ENCODE results near the gene ZDHHC14. TPM values are rescaled to one million over a fixed set of nuclear protein-coding genes. Genes with fewer than 3 reads are reported as not detected.

Gene ZDHHC14
- total RNA-seq, 3 donors from 2014 or later: 4.8 to 9.8 (median 8.5) TPM

- Histone ChIP-seq H3K4me3 (no peak overlapping the region), H3K9me3 (no peaks in the 10 kb centered on the region), H3K4me1 (no peaks in the 10 kb centered on the region), H3K36me3 (no peaks in the 10 kb centered on the region), H3K27me3 (no peaks in the 10 kb centered on the region), H3K27ac (no peak overlapping the region)
- intact Hi-C loops (cut with DNase I; ENCODE audit: low total_unique reads): no loop called here
- no peak for DNase-seq (ENCODE audit: low spot score in 2 of 2)
- TF ChIP-seq CTCF (IDR thresholded peaks at IDR 0.05) (no peak), POLR2AphosphoS5 (IDR thresholded peaks at IDR 0.05) (no peak), POLR2A (IDR thresholded peaks at IDR 0.05) (no peak)
Observed at GRCh38 chr6:157488716-157489118, 107.7 kb downstream of the ZDHHC14 start.

GRCh38 chr6:157490611-157491269, 109.8 kb downstream of the ZDHHC14 start:
- H3K4me1 ChIP-seq: no peaks in the 10 kb centered on the region
- H3K4me3 ChIP-seq: no peak overlapping the region
- H3K9me3 ChIP-seq: no peaks in the 10 kb centered on the region
- H3K36me3 ChIP-seq: no peaks in the 10 kb centered on the region
- H3K27ac ChIP-seq: no peak overlapping the region
- intact Hi-C loops (cut with DNase I; ENCODE audit: low total_unique reads): no loop called here
- TF ChIP-seq POLR2A (IDR thresholded peaks at IDR 0.05): no peak
- TF ChIP-seq CTCF (IDR thresholded peaks at IDR 0.05): no peak
- TF ChIP-seq POLR2AphosphoS5 (IDR thresholded peaks at IDR 0.05): no peak
- H3K27me3 ChIP-seq: no peaks in the 10 kb centered on the region
- no peak for DNase-seq (ENCODE audit: low spot score in 2 of 2)

- H3K4me1 ChIP-seq: no peaks in the 10 kb centered on the region
- H3K27ac ChIP-seq: no peak overlapping the region
- no peak overlapping the region for H3K4me3 ChIP-seq
- intact Hi-C loops (cut with DNase I; ENCODE audit: low total_unique reads): no loop called here
- TF ChIP-seq POLR2A (IDR thresholded peaks at IDR 0.05): no peak
- no peak for TF ChIP-seq POLR2AphosphoS5 (IDR thresholded peaks at IDR 0.05)
- no peak for TF ChIP-seq CTCF (IDR thresholded peaks at IDR 0.05)
- DNase-seq (ENCODE audit: low spot score in 2 of 2): no peak
- no peaks in the 10 kb centered on the region for H3K9me3 ChIP-seq
- H3K27me3 ChIP-seq: no peaks in the 10 kb centered on the region
- no peaks in the 10 kb centered on the region for H3K36me3 ChIP-seq
Observed at GRCh38 chr6:157491571-157492232, 110.7 kb downstream of the ZDHHC14 start.

- Histone ChIP-seq H3K27ac (no peak overlapping the region), H3K36me3 (no peaks in the 10 kb centered on the region), H3K4me3 (no peak overlapping the region), H3K4me1 (no peaks in the 10 kb centered on the region), H3K9me3 (no peaks in the 10 kb centered on the region), H3K27me3 (no peaks in the 10 kb centered on the region)
- no peak for DNase-seq (ENCODE audit: low spot score in 2 of 2)
- intact Hi-C loops (cut with DNase I; ENCODE audit: low total_unique reads): no loop called here
- TF ChIP-seq CTCF (IDR thresholded peaks at IDR 0.05) (no peak), POLR2AphosphoS5 (IDR thresholded peaks at IDR 0.05) (no peak), POLR2A (IDR thresholded peaks at IDR 0.05) (no peak)
Observed at GRCh38 chr6:157492249-157492648, 111.3 kb downstream of the ZDHHC14 start.

GRCh38 chr6:157492741-157493140, 111.8 kb downstream of the ZDHHC14 start:
- DNase-seq (ENCODE audit: low spot score in 2 of 2): no peak
- H3K27me3 ChIP-seq: no peaks in the 10 kb centered on the region
- no peak overlapping the region for H3K27ac ChIP-seq
- H3K4me1 ChIP-seq: no peaks in the 10 kb centered on the region
- intact Hi-C loops (cut with DNase I; ENCODE audit: low total_unique reads): no loop called here
- TF ChIP-seq POLR2AphosphoS5 (IDR thresholded peaks at IDR 0.05) (no peak), CTCF (IDR thresholded peaks at IDR 0.05) (no peak)
- H3K36me3 ChIP-seq: no peaks in the 10 kb centered on the region
- no peak overlapping the region for H3K4me3 ChIP-seq
- no peaks in the 10 kb centered on the region for H3K9me3 ChIP-seq
